NCI-H2081 treated with DMSO at 0.1 percent for 48 hours (cell line): ENCODE measurements around the gene TRIM39.
"Not testable (repeated sequence)": the region's sequence is repeated elsewhere in the genome, so short reads cannot be mapped to it uniquely, and the experiment has no call there.

Source experiments
- DNase-seq: peaks from one replicate; lab custom pipeline; 2025; lab: John Stamatoyannopoulos, UW

Gene TRIM39

GRCh38 chr6:30363459-30363858 lies 36.7 kb downstream of the TRIM39 start:
- no peak for DNase-seq

- DNase-seq, result no peak
Observed at GRCh38 chr6:30364591-30364990, 37.9 kb downstream of the TRIM39 start.

GRCh38 chr6:30369280-30369679 lies 42.6 kb downstream of the TRIM39 start:
- not testable (repeated sequence) for DNase-seq

GRCh38 chr6:30378290-30378937 lies 51.7 kb downstream of the TRIM39 start:
- DNase-seq, result no peak

GRCh38 chr6:30380464-30380863 lies 53.7 kb downstream of the TRIM39 start:
- no peak for DNase-seq

GRCh38 chr6:30386166-30386565 lies 59.4 kb downstream of the TRIM39 start:
- DNase-seq, result no peak

GRCh38 chr6:30391240-30391639 lies 64.5 kb downstream of the TRIM39 start:
- no peak for DNase-seq
